ENCODE measurements around the gene PRR30.

The PRR30 gene

GRCh38 chr2:27152796-27153464, 13.7 kb upstream of the PRR30 start:
- no peak for DNase-seq

GRCh38 chr2:27152102-27152795, 13.0 kb upstream of the PRR30 start:
- DNase-seq = no peak

GRCh38 chr2:27150639-27151230, 11.5 kb upstream of the PRR30 start:
- DNase-seq = no peak

- no peak for DNase-seq
Observed at GRCh38 chr2:27149570-27150405, 10.6 kb upstream of the PRR30 start.

- DNase-seq = no peak
Observed at GRCh38 chr2:27148801-27149439, 9.7 kb upstream of the PRR30 start, which contains the start of gene TCF23. TSS of gene TCF23 (plus strand) at chr2:27149004. CDS start at chr2:27149134, 130 bp downstream.

- DNase-seq = no peak
Observed at GRCh38 chr2:27147935-27148334, 8.7 kb upstream of the PRR30 start.

- DNase-seq = no peak
Observed at GRCh38 chr2:27145682-27146081, 6.5 kb upstream of the PRR30 start.

- DNase-seq = no peak
Observed at GRCh38 chr2:27143285-27143684, 4.1 kb upstream of the PRR30 start.

- no peak for DNase-seq
Observed at GRCh38 chr2:27138111-27138510, 1.1 kb downstream of the PRR30 start.

GRCh38 chr2:27137322-27137935, 1.8 kb downstream of the PRR30 start:
- DNase-seq = no peak

GRCh38 chr2:27136751-27137150, 2.5 kb downstream of the PRR30 start:
- DNase-seq = no peak

- DNase-seq = no peak
Observed at GRCh38 chr2:27135478-27135955, 3.7 kb downstream of the PRR30 start.

GRCh38 chr2:27134781-27135477, 4.3 kb downstream of the PRR30 start:
- no peak for DNase-seq

GRCh38 chr2:27133905-27134780, 5.1 kb downstream of the PRR30 start, which contains the start of gene PREB:
TSS of gene PREB (minus strand) at chr2:27134636. CDS start at chr2:27134421, 215 bp downstream.
- peak; percentile 97 to 99 for DNase-seq

- DNase-seq = peak; percentile 22 to 34
Observed at GRCh38 chr2:27133195-27133875, 5.9 kb downstream of the PRR30 start.

- no peak for DNase-seq
Observed at GRCh38 chr2:27131429-27131828, 7.8 kb downstream of the PRR30 start.

GRCh38 chr2:27130396-27130795, 8.8 kb downstream of the PRR30 start:
- DNase-seq = no peak

- no peak for DNase-seq
Observed at GRCh38 chr2:27128668-27129571, 10.3 kb downstream of the PRR30 start.
